Stomach smooth muscle (tissue), 2 donors: Measurements from ENCODE around the gene ILKAP.

ENCODE experiments used
- H3K27ac ChIP-seq: one replicate; pipeline ENCODE4 v1.7.0; 2013; ENCODE audit warnings: mild to moderate bottlenecking, low read length, inconsistent platforms
- H3K27me3 ChIP-seq, 2 donors: one replicate each; pipeline ENCODE4 v1.7.0; 2013; ENCODE audit warnings: low read length in 2 of 2; ENCODE audit not compliant: insufficient read depth in 2 of 2, control insufficient read depth in 1 of 2
- H3K36me3 ChIP-seq, 2 donors: one replicate each; pipeline ENCODE4 v1.7.0; 2013; ENCODE audit warnings: low read length in 2 of 2; ENCODE audit not compliant: control insufficient read depth in 2 of 2, insufficient read depth in 2 of 2
- H3K4me1 ChIP-seq: one replicate; pipeline ENCODE4 v1.7.0; 2013; ENCODE audit warnings: low read length; ENCODE audit not compliant: control insufficient read depth, insufficient read depth
- H3K4me3 ChIP-seq, 2 donors: one replicate each; pipeline ENCODE4 v1.7.0; 2013; ENCODE audit warnings: low read length in 2 of 2
- H3K9ac ChIP-seq, 2 donors: one replicate each; pipeline ENCODE4 v1.7.0; 2013; ENCODE audit warnings: low read length in 2 of 2, mild to moderate bottlenecking in 1 of 2
- H3K9me3 ChIP-seq, 2 donors: one replicate each; pipeline ENCODE4 v1.7.0; 2013; ENCODE audit warnings: low read length in 2 of 2; ENCODE audit not compliant: control insufficient read depth in 2 of 2
- donor health status: healthy.
- donor health status: Pancreatic carcinoma.

The ILKAP gene

GRCh38 chr2:238225121-238225520, 21.6 kb upstream of the ILKAP start:
- Histone ChIP-seq H3K4me1 (peaks cover 30% of the 10 kb centered on the region), H3K27ac (no peak overlapping the region), H3K27me3 (no peaks in the 10 kb centered on the region), H3K9me3 (no peaks in the 10 kb centered on the region), H3K36me3 (no peaks in the 10 kb centered on the region), H3K4me3 (no peak overlapping the region), H3K9ac (no peak overlapping the region)

DNA sequence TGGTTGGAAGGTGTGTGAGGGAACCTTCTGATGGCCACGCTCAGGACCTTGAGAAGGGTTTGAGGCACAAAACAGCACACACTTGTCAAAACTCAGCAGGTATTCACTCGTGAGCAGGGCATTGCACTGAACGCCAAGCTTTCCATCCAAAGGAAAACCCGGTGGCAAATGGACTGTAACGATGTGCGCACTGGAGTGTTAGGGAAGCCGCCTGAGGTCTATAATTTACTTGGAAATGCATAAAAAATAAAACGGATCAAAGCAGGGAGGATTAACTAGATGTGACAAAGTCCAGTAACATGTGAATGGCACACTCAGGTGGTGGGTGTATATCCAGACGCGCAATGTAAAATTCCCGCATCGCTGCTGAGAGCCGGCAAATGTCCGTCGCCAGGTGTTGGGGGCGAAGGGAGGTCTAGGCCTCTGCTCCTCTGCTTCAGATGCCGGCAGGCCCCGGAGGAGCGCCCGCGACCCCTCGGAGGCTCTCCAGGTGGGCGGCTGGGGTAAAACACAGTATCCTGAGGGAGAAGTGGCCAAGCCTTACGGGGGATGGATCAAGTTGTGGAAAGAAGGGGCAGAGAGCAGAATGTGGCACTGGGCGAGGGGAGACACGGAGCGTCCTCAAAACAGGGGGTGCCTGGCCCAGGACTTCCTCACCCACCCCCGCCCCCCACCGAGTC, 21.0 kb upstream of the ILKAP start:
- H3K27ac ChIP-seq, result no peak overlapping the region
- H3K4me1 ChIP-seq, result peaks cover 28% of the 10 kb centered on the region
- no peaks in the 10 kb centered on the region for H3K27me3 ChIP-seq
- H3K36me3 ChIP-seq, result no peaks in the 10 kb centered on the region
- no peak overlapping the region for H3K4me3 ChIP-seq
- no peaks in the 10 kb centered on the region for H3K9me3 ChIP-seq
- H3K9ac ChIP-seq, result no peak overlapping the region

- no peaks in the 10 kb centered on the region for H3K36me3 ChIP-seq
- peak overlapping the region in 1 of 2 donors; percentile 47 for H3K4me3 ChIP-seq
- peaks cover 12% of the 10 kb centered on the region for H3K4me1 ChIP-seq
- no peak overlapping the region for H3K9ac ChIP-seq
- H3K9me3 ChIP-seq, result no peaks in the 10 kb centered on the region
- H3K27me3 ChIP-seq, result no peaks in the 10 kb centered on the region
- peak overlapping the region; percentile 24 for H3K27ac ChIP-seq
These were observed 17.5 kb upstream of the ILKAP start for GRCh38 chr2:238220892-238221521.

DNA sequence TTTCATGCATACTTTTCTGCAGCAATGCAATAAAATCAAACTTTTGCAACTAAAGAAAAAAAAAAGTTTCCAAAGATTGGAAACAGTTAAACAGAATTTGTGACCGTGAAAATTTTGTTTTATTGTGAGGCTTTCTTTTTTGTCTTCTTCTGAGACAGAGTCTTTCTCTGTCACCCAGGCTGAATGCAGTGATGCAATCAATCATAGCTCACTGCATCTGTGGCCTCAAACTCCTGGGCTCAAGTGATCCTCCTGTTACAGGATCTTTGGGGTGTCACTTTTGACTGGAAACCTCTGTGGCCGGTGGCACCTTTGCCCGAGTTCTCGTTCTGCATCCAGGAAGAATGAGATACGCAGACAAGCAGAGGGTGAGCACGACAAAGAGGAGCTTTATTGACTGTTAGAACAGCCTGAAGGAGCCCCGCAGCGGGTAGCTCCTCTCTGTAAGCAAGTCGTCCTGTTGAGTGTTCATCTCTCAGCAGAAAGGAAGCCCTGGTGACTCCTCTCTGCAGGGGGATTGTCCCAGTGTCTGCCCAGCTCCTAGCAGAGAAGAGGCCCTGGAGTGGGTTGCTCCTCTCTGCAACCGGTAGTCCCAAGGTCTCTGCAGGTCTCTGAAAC, 16.9 kb upstream of the ILKAP start:
- H3K4me3 ChIP-seq, result no peak overlapping the region
- no peaks in the 10 kb centered on the region for H3K36me3 ChIP-seq
- peak overlapping the region; percentile 24 for H3K27ac ChIP-seq
- peaks cover 6% of the 10 kb centered on the region for H3K4me1 ChIP-seq
- H3K9ac ChIP-seq, result no peak overlapping the region
- H3K9me3 ChIP-seq, result no peaks in the 10 kb centered on the region
- H3K27me3 ChIP-seq, result no peaks in the 10 kb centered on the region

DNA sequence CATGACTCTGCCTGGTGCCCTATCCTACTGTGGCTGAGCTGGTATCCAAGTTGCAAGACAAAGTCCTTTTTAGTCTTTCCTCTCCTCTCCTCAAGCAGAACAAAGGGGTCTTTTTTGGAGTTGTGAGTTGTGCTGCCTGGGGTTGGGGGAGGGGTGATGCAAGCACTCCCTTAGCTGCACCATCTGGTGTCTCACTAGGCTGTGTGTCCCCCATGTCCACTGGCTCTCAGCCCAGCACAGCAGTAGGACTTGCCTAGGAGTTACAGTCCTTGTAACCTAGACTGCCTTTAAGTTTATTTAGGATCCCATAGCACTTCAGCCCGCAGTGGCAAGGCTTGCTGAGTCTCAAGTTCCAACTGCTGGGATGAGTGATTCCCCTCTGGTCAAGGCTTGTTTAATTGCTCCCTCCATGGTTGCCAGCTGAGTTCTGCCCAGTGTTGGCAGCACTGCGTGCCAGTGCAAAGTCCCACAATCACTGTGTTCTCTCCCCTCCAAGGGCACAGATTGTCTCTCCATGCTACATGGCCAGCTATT, 13.2 kb upstream of the ILKAP start:
- no peak overlapping the region for H3K27ac ChIP-seq
- no peaks in the 10 kb centered on the region for H3K36me3 ChIP-seq

GRCh38 chr2:238207006-238207405, 3.5 kb upstream of the ILKAP start:
- no peaks in the 10 kb centered on the region for H3K36me3 ChIP-seq
- H3K9ac ChIP-seq, result no peak overlapping the region
- H3K4me3 ChIP-seq, result no peak overlapping the region
- H3K27me3 ChIP-seq, result no peaks in the 10 kb centered on the region
- H3K4me1 ChIP-seq, result peaks cover 14% of the 10 kb centered on the region
- H3K9me3 ChIP-seq, result no peaks in the 10 kb centered on the region
- no peak overlapping the region for H3K27ac ChIP-seq

More for the DNA sequence above, 13.2 kb upstream of the ILKAP start:
- H3K9ac ChIP-seq, result no peak overlapping the region
- H3K9me3 ChIP-seq, result no peaks in the 10 kb centered on the region
- H3K27me3 ChIP-seq, result no peaks in the 10 kb centered on the region
- peaks cover 3% of the 10 kb centered on the region for H3K4me1 ChIP-seq
- no peak overlapping the region for H3K4me3 ChIP-seq

DNA sequence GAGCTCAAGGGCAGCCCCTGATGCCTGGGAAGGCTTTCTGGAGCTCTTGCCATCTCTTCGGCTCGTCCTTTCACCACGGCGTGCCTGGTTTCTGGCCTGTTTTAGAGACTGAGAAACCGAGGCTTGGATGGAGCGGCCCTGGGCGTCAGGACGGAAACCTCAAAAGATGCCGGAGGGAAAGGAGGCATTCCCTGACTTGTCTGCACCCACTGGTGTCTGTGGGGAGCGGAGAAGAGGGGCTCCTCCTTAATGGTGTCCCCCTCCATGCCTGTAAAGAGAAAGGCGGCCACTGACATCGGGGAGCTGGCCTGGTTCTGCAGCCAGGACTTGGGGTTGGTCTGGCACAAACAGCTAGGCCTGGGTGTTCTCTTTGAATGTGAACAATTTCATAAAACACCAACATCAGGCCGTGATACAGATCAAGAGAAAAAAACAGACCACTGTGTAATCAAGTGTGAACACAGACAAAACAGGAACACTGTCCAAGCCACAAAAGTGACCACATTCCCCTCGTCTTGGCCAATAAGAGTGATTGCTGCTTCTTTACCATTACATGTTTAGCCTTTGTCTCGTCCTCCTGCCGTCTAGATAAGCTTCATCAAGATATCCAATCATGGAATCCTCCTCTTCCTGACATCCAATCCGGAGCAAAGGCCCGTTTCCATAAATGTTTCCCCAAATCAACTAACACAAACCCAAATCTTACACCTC, 633 bp upstream of the ILKAP start:
- H3K9me3 ChIP-seq, result no peaks in the 10 kb centered on the region
- H3K27ac ChIP-seq, result peak overlapping the region; percentile 82
- H3K36me3 ChIP-seq, result no peaks in the 10 kb centered on the region
- peaks cover 31% of the 10 kb centered on the region for H3K4me1 ChIP-seq
- H3K27me3 ChIP-seq, result no peaks in the 10 kb centered on the region
- H3K4me3 ChIP-seq, result peak overlapping the region; percentile 70 to 74
- H3K9ac ChIP-seq, result peak overlapping the region; percentile 89 to 93

DNA sequence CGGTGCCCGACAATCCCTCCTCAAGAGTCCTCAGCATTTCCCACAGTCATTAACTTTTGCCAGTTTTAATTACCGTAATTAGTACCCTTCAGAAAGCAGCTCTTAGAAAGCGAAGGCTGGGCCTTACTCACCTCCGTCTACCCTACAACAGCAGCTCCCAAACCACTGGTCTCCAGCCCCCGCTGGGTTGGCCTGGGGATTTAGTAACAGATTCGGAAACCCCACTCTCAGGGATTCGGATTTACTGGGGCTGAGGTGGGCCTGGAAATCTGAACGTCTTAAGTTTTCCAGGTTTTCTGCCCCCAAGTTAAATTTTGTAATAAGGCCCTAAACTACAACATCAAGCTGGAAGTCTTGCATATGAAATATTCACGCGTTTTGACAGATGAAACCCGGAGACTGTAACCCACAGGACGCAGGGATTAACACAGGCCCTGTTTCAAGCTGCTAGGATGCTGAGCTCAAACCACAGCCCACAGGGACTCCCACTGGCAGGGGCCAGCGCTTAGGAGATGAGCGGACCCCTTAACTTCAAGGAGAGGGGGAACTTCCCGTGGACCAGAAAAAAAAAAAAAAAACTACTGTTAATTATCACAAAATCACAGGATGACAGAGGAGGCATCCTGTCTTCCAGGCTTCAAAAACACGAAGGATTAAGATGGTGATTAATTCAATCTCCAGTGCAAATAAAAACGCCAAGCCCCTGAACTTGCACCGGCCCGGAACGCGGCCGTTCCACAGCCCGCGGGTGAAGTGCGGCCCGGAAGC, 985 bp downstream of the ILKAP start:
- H3K9me3 ChIP-seq, result no peaks in the 10 kb centered on the region
- peak overlapping the region; percentile 73 for H3K27ac ChIP-seq
- H3K9ac ChIP-seq, result peak overlapping the region; percentile 90 to 93
- no peaks in the 10 kb centered on the region for H3K36me3 ChIP-seq
- H3K4me3 ChIP-seq, result peak overlapping the region; percentile 82 to 85
- H3K4me1 ChIP-seq, result peaks cover 34% of the 10 kb centered on the region
- H3K27me3 ChIP-seq, result no peaks in the 10 kb centered on the region

GRCh38 chr2:238190445-238190844, 13.1 kb downstream of the ILKAP start:
- H3K36me3 ChIP-seq, result peaks cover 58 to 62% of the 10 kb centered on the region in 2 donors
- no peaks in the 10 kb centered on the region for H3K27me3 ChIP-seq
- H3K9me3 ChIP-seq, result no peaks in the 10 kb centered on the region
- H3K9ac ChIP-seq, result no peak overlapping the region
- H3K27ac ChIP-seq, result no peak overlapping the region
- H3K4me3 ChIP-seq, result no peak overlapping the region
- H3K4me1 ChIP-seq, result no peaks in the 10 kb centered on the region
